Stimulated activated CD8-positive, alpha-beta memory T cell treated with anti-CD3 and anti-CD28 coated beads, Interleukin-15, amount 100 ng/mL, for 24 hours (primary cell): Measurements from ENCODE around the gene ARAP1.

Source experiments
- DNase-seq: peaks from one replicate; pipeline ENCODE4 v3.0.0-alpha.2; 2020; ENCODE audit warnings: low read depth

ARAP1 gene

GRCh38 chr11:72635933-72636332 is 116.3 kb downstream of the ARAP1 start:
- no peak for DNase-seq

- DNase-seq = no peak
Measured at GRCh38 chr11:72635309-72635915, 116.8 kb downstream of the ARAP1 start.
